Lower leg skin (tissue), 3 donors: ENCODE measurements around the gene LKAAEAR1.

ENCODE experiments used
- POLR2A ChIP-seq, 2 donors: fragments of 450-650 bp; IDR thresholded peaks; one replicate each; pipeline ENCODE4 v1.6.1; 2016 to 2017; ENCODE audit warnings: antibody characterized with exemption in 2 of 2, mild to moderate bottlenecking in 1 of 2, moderate library complexity in 1 of 2
- TF ChIP-seq, protein P1 (sequence below), 3 donors: fragments of 450-650 bp; IDR thresholded peaks; one replicate each; pipeline ENCODE4 v1.5.1; 2016; ENCODE audit warnings: antibody characterized with exemption in 3 of 3, mild to moderate bottlenecking in 3 of 3, moderate library complexity in 2 of 3

DNA sequence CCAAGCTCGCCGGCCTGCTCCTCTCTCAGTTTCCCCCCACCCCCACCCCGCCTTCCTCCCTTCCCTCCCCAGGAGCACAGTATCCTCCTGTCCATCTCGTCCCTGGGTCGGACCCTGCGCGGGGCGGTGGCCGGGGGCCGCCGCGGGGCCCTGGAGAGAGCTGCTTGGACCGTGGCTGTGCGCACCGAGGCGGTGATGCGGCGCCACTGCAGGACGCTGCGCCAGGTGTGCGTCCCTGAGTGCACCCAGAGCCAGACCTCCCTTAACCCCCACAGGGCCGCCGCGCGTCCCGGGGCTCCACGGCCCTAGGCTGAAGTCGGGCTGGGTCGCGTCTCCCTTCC, 46.0 kb downstream of the LKAAEAR1 start:
- no peak for TF ChIP-seq POLR2A (IDR thresholded peaks at IDR 0.05)
- TF ChIP-seq, protein P1, sequence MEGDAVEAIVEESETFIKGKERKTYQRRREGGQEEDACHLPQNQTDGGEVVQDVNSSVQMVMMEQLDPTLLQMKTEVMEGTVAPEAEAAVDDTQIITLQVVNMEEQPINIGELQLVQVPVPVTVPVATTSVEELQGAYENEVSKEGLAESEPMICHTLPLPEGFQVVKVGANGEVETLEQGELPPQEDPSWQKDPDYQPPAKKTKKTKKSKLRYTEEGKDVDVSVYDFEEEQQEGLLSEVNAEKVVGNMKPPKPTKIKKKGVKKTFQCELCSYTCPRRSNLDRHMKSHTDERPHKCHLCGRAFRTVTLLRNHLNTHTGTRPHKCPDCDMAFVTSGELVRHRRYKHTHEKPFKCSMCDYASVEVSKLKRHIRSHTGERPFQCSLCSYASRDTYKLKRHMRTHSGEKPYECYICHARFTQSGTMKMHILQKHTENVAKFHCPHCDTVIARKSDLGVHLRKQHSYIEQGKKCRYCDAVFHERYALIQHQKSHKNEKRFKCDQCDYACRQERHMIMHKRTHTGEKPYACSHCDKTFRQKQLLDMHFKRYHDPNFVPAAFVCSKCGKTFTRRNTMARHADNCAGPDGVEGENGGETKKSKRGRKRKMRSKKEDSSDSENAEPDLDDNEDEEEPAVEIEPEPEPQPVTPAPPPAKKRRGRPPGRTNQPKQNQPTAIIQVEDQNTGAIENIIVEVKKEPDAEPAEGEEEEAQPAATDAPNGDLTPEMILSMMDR (IDR thresholded peaks at IDR 0.05): no peak
